ENCODE results near the gene CCS. TPM values are rescaled to one million over a fixed set of nuclear protein-coding genes. Genes with fewer than 3 reads are reported as not detected.

Gene CCS
- total and polyA plus RNA-seq, 9 of the 15 experiments (the other 6 are each of a cell fraction or from before 2014, with no cell fraction given), result 1.1 to 46.6 (median 26.8) TPM

- FAIRE-seq, result no peak
- intact Hi-C loops (cut with micrococcal nuclease), result no loop called here
- ChIA-PET POLR2A (interaction anchor here (0.6 to 1.6 kb wide), 5 partner anchors 14 to 462 kb away, joined by 3 to 7 read pairs (median 4); partner anchors contain the start of genes ACTN3 and ZDHHC24), CTCF (ENCODE audit: low intra/inter-chr PET ratio) (no interaction called here)
- DNase-seq (ENCODE audit: extremely low read depth in 1 of 4, low spot score in 3 of 4), result no peak
- Histone ChIP-seq H3K27me3 (ENCODE audit: control insufficient read depth in 2 of 2, insufficient read depth in 2 of 2, low read length in 2 of 2) (peaks cover 0 to 10% of the 10 kb centered on the region in 2 experiments; a peak in 2 of 5 replicates), H3K27ac (ENCODE audit: extremely low read depth, low read depth, low read length) (no peak overlapping the region), H3K4me3 (no peak overlapping the region), H4K20me1 (replicated peaks; ENCODE audit: control insufficient read depth, insufficient read depth, low read length) (no peaks in the 10 kb centered on the region), H2AFZ (ENCODE audit: low read depth, low read length) (no peak overlapping the region), H3K9me3 (replicated peaks; ENCODE audit: control insufficient read depth, insufficient read depth, low read depth, low read length) (no peaks in the 10 kb centered on the region), H3K4me2 (ENCODE audit: insufficient read depth, low read length) (no peak overlapping the region), H3K9ac (ENCODE audit: insufficient read depth in 1 of 2, low read depth in 2 of 2, low read length in 2 of 2) (no peak overlapping the region), H3K79me2 (ENCODE audit: control insufficient read depth, insufficient read depth, low read length) (no peaks in the 10 kb centered on the region), H3K9me1 (ENCODE audit: control insufficient read depth, insufficient read depth, low read length) (no peaks in the 10 kb centered on the region), H3K4me1 (replicated peaks in 1 of 2; ENCODE audit: control insufficient read depth in 2 of 2, insufficient read depth in 2 of 2, low read length in 2 of 2) (peaks cover 12 to 37% of the 10 kb centered on the region in 2 experiments; a peak in 4 of 5 replicates), H3K36me3 (ENCODE audit: control insufficient read depth, insufficient read depth, low read length) (no peaks in the 10 kb centered on the region)
- ATAC-seq, result no peak
- 43% methylated on average over 18 of the region's 20 CpGs for WGBS (ENCODE audit: insufficient coverage, low coverage, missing lambda C conversion rate)
- in situ Hi-C loops (cut with MboI), result no loop called here
- no peak for TF ChIP-seq CCAR2 (IDR thresholded peaks at IDR 0.05; ENCODE audit: low read depth, low read length)
- TF ChIP-seq DACH1 (IDR thresholded peaks at IDR 0.05; ENCODE audit: partially characterized antibody), result no peak
- TF ChIP-seq RFX1 (IDR thresholded peaks at IDR 0.05), result no peak
- no peak for TF ChIP-seq ETV5 (CRISPR knock-in tag; IDR thresholded peaks at IDR 0.05; ENCODE audit: low read depth)
- TF ChIP-seq ZNF143 (CRISPR knock-in tag; IDR thresholded peaks at IDR 0.05), result no peak
- TF ChIP-seq ZBTB11 (CRISPR knock-in tag; IDR thresholded peaks at IDR 0.05), result no peak
- no peak for TF ChIP-seq ZNF589 (CRISPR knock-in tag; IDR thresholded peaks at IDR 0.05; ENCODE audit: low read depth)
- TF ChIP-seq NR2C2 (CRISPR knock-in tag; IDR thresholded peaks at IDR 0.05), result no peak
- peak; percentile 25; the same call in 1 of the 2 replicates for TF ChIP-seq NR2C2 (tag; IDR thresholded peaks at IDR 0.05)
- no TSS peak for BruUV-seq (replicated peaks)
Observed at GRCh38 chr11:66562907-66563583, 29.9 kb upstream of the CCS start.
